ENCODE measurements around the gene DDOST.

The DDOST gene

GRCh38 chr1:20641975-20642374, 19.2 kb downstream of the DDOST start:
- no peak for TF ChIP-seq CTCF (IDR thresholded peaks at IDR 0.05)
- Histone ChIP-seq H3K4me3 (no peak overlapping the region), H3K27ac (no peak overlapping the region)
- no peak for DNase-seq (ENCODE audit: low spot score)

DNA sequence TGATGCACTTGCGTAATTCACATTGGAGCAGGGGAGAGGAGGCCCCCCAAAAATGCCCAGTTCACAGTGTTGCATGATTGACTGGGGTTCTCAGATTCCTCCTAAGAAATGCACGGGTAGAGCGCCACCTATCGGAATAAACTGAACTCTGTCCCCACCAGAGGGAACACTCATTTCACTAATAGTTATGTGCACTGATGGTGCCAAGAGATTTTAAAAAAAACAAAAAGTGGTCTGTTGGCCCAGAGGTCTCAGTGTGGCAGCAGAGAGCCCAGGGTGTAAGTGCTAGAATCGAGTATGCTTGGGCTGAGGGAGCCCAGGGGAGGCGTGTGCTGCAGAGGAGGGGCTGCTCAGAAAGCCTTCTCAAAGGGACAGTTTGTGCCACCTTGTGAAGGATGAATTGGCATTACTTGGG, 21.0 kb downstream of the DDOST start:
- no peak overlapping the region for H3K27ac ChIP-seq

DNA sequence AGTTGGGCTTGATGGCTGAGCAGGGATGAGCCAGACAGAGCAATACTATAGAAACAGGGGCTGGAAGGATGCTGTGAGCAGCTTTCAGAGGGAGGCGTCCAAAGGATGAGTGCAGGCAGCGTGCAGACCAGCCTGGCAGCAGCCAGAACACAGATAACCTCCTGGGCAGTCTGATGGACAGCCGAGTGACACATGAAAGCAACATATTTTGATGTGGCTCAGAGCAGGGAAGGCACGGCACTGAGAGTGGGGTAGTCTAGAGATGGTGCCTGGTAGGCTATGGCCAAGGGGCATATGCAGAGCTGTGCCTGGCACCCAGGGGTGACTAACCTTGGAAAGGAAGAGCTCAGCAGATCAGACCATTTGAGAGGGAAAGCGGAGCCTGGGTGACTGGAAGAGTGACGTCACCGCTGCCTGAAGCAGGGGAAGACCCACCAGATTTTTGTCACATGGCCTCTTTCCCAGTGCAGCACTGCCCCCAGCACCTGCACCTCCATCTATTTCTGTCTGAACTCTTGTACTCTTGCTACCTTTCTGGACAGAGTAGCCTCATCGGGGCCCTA, 24.3 kb downstream of the DDOST start:
- Histone ChIP-seq H3K27ac (no peak overlapping the region), H3K4me3 (no peak overlapping the region)
- no peak for TF ChIP-seq CTCF (IDR thresholded peaks at IDR 0.05)
- DNase-seq (ENCODE audit: low spot score) = no peak

More for the DNA sequence above, 21.0 kb downstream of the DDOST start:
- H3K4me3 ChIP-seq = no peak overlapping the region
- TF ChIP-seq CTCF (IDR thresholded peaks at IDR 0.05) = peak; percentile 73
- DNase-seq (ENCODE audit: low spot score) = no peak

DNA sequence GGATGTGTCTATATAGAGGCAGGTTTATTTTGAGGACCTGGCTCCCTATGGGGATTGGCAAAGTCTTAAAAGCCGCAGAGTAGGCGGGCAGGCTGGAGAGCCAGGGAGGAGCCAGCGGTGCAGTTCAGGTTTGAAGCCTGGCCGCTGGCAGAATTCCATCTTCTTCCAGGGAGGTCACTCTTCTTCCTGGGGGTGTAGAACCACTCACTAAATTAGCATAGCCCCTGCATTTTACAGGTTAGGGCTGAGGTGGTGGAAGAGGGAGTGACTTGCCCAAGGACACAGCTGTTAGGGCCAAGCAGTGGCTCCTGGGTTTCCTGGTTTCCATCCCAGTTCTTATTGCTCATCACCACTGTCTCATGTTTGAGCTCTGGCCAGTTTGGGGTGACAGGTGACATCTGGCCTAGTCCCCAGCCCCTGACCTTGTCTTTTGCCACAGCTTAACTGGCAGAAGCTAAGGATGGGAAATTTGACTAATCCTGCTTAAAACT, 26.5 kb downstream of the DDOST start:
- TF ChIP-seq CTCF (IDR thresholded peaks at IDR 0.05) = no peak
- DNase-seq (ENCODE audit: low spot score) = no peak
- Histone ChIP-seq H3K4me3 (peak overlapping the region; percentile 99), H3K27ac (no peak overlapping the region)

- no peak for TF ChIP-seq CTCF (IDR thresholded peaks at IDR 0.05)
- H3K27ac ChIP-seq = peak overlapping the region; percentile 89 to 97
- no peak for DNase-seq (ENCODE audit: low spot score)
- H3K4me3 ChIP-seq = peak overlapping the region; percentile 99
These were observed 27.0 kb downstream of the DDOST start for GRCh38 chr1:20634065-20634593.

- peak within 1 kb of the TSS; percentile 89 to 97 for H3K27ac ChIP-seq
- peak within 1 kb of the TSS; percentile 99 for H3K4me3 ChIP-seq
- peak; percentile 89 for DNase-seq (ENCODE audit: low spot score)
- peak; percentile 92 for TF ChIP-seq CTCF (IDR thresholded peaks at IDR 0.05)
These were observed 27.7 kb downstream of the DDOST start, which contains the start of gene PINK1 for GRCh38 chr1:20633190-20634064. Gene PINK1, plus strand, starts transcription at chr1:20633458. Its CDS starts 91 bp downstream, at chr1:20633549.
